GM19099 (cell line): ENCODE measurements around the gene FAM222B.

Experiments used
- POLR2A ChIP-seq: IDR thresholded peaks from 3 replicates; pipeline ENCODE4 v1.6.1; 2011; ENCODE audit warnings: low read depth; ENCODE audit not compliant: insufficient read length; ENCODE audit errors: extremely low read depth

Gene FAM222B

DNA sequence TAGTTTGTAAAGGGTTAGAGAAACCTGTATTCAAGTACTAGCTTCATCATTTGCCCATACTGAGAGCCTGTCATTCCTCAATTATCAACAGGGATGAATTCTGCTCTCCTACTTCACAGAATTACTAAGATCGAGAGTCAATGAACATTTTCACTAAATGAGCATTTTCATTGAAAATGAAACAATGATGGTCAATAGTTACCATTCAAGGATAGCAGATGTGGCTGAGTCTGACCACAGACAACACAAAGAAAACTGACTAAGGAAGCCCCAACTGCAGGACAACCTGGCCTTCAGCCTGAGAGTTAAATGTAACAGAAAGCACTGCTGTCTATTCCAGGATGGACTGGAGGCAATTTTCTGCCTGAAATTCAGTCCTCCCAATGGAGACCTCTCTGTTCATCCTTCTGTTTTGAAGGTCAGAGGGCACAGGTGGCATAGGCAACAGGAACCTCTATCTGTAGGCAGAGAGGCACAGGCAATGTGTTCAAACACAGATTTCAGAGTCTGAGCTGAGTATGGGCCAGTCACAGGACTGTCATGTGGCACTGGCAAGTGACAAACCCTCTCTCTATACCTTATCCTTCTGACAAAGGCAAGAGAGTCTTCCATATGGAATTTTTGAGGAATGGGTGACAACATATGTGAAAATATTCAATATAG, 79.3 kb downstream of the FAM222B start:
- no peak for TF ChIP-seq POLR2A

DNA sequence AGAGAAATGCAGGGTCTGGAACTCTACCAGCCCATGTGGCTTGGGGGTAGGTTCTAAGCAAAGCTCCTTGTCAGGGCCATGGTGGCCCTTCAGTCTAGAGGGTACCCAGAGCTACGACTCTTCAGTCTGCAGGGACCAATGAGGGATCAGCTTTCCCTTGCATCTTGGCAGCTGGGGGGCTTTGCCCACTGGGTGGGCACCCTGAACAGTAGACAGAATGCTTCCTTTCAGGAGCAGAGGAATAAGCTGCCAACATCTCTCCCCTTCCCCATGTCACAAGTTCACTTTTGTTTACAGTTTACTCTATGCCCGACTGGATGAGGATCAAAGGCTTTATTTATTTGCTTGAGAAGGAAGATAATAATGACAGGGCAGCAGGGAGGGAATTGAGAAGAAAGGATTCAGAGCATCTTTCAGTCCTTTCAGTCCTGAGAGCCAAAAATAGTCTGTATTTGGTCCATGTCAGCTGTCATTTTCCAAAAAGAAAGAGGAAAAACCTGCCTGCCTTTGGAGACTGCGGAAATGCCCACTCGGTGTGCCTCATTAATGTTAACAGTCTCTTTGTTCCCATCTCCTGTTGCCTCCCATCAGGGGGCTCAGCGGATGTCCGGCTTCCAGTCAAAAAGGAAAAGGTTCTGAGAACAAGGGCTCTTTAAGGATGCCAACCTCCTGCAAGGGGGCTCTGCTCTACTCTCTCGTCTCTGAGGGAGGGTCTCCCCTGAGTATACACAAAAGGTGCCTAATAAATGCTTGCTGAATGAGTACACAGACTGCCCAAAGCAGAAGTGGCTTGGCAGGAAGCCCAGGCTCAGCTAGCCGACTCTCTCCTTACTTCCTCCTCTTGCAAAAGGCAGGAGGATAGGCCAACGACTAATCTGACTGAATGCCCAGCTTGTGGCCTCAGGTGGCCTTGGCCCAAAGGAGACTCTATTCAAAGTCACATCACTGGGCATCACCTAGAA, 81.7 kb downstream of the FAM222B start:
- no peak for TF ChIP-seq POLR2A

- TF ChIP-seq POLR2A, result no peak
Measured at GRCh38 chr17:28759256-28759865, 83.2 kb downstream of the FAM222B start.

- TF ChIP-seq POLR2A, result no peak
Measured at GRCh38 chr17:28758411-28759121, 84.0 kb downstream of the FAM222B start.

GRCh38 chr17:28756049-28756804, 86.4 kb downstream of the FAM222B start:
- no peak for TF ChIP-seq POLR2A

- no peak for TF ChIP-seq POLR2A
Measured at GRCh38 chr17:28755486-28755885, 87.1 kb downstream of the FAM222B start.

DNA sequence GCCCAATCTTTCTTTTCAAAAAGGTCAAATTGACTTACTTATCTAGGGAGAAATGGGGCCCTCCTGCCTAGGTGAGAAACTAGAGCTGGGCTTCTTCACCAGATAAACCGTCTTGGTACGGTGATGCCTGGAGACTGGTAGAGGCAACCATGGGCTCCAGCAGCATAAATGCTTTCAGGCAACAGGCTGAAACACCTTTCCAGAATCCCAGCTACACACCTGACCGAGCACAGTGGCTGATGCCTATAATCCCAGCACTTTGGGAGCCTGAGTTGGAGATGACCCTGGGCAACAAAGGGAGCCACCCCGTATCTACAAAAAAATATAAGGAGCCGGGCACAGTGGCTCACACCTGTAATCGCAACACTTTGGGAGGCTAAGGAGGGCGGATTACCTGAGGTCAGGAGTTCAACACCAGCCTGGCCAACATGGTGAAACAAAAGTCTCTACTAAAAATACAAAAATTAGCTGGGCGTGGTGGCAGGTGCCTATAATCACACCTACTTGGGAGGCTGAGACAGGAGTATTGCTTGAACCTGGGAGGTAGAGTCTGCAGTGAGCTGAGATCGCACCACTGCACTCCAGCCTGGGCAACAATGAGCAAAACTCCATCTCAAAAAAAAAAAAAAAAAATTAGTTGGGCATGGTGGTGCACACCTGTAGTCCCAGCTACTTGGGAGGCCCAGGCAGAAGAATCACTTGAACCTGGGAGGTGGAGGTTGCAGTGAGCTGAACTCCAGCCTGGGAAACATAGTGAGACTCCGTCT, 90.8 kb downstream of the FAM222B start:
- TF ChIP-seq POLR2A, result no peak

DNA sequence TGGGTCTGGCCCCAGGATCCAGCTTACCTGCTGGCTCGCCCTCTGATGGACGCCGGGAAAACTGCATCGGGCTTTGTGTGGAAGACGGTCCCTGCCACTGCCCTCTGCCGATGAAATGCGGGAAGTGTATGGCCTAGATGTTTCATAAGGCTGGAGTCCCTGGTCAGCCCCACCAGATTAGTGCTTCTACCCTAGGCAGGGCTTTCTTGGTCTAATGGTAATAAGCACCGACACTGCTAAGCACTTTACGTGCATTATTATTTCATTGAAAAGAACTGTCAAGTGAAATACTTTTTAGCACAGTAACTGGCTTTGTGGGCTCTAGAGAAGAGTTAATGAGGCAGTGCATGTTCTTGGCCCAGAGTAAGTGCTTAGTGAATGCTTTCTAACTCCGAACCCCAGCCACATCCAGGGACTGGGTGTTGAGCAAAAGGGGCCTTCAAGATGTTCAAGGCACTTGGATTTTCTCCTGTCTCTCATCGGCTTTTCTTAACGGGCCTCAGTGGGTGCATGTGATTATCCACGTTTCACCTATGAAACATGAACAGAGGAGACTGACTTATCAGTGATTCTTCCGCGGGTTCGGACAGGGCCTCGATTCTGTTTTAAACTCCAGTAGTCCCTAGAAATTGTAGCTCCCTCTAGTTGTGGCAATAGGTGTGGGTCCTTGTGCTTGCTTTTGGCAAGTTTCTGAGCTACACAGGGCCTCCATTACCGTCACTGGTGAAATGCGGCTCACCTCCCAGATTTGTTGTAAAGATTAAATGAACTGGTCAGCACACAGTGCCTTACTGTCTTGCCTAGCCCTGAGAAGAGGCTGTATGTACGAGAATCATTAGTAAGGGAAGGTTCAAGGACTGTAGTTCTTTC, 92.2 kb downstream of the FAM222B start:
- no peak for TF ChIP-seq POLR2A

DNA sequence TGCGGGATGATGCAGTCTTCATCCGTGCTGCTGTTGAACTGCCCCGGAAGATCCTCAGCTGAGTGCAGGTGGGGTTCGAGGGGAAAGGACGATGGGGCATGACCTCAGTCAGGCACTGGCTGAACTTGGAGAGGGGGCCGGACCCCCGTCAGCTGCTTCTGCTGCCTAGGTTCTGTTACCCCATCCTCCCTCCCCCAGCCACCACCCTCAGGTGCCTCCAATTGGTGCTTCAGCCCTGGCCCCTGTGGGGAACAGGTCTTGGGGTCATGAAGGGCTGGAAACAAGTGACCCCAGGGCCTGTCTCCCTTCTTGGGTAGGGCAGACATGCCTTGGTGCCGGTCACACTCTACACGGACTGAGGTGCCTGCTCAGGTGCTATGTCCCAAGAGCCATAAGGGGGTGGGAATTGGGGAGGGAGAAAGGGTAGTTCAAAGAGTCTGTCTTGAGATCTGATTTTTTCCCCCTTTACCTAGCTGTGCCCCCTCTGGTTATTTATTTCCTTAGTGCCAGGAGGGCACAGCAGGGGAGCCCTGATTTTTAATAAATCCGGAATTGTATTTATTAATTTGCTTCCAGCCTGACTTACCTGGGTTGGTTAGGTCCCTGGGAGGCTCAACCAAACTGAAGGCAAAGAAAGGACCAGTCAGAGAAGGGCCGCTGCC, 92.9 kb downstream of the FAM222B start:
- no peak for TF ChIP-seq POLR2A

GRCh38 chr17:28748852-28749515, 93.6 kb downstream of the FAM222B start:
- TF ChIP-seq POLR2A, result no peak

DNA sequence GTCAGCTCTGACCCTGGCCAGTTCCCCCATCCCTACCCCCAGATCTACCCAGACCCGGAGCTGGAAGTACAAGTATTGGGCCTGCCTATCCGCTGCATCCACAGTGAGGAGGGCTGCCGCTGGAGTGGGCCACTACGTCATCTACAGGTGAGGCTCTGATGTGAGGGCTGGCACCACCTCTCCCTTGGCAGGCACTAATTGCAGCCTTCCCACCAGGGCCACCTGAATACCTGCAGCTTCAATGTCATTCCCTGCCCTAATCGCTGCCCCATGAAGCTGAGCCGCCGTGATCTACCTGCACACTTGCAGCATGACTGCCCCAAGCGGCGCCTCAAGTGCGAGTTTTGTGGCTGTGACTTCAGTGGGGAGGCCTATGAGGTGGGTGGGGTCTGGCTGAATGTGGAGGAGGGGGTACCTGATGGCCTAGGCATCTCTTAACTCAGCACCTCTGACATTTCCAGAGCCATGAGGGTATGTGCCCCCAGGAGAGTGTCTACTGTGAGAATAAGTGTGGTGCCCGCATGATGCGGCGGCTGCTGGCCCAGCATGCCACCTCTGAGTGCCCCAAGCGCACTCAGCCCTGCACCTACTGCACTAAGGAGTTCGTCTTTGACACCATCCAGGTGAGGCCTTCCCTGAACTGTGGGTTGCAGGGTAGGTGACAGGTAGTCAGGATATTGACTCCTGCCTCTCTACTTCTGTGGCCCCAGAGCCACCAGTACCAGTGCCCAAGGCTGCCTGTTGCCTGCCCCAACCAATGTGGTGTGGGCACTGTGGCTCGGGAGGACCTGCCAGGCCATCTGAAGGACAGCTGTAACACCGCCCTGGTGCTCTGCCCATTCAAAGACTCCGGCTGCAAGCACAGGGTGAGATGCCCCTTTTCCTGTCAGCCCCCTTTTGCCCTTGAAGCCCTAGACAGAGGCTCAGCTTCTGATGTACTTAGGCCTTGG, 94.5 kb downstream of the FAM222B start:
- no peak for TF ChIP-seq POLR2A
